ENCODE results near the gene CD93.

CD93 gene

DNA sequence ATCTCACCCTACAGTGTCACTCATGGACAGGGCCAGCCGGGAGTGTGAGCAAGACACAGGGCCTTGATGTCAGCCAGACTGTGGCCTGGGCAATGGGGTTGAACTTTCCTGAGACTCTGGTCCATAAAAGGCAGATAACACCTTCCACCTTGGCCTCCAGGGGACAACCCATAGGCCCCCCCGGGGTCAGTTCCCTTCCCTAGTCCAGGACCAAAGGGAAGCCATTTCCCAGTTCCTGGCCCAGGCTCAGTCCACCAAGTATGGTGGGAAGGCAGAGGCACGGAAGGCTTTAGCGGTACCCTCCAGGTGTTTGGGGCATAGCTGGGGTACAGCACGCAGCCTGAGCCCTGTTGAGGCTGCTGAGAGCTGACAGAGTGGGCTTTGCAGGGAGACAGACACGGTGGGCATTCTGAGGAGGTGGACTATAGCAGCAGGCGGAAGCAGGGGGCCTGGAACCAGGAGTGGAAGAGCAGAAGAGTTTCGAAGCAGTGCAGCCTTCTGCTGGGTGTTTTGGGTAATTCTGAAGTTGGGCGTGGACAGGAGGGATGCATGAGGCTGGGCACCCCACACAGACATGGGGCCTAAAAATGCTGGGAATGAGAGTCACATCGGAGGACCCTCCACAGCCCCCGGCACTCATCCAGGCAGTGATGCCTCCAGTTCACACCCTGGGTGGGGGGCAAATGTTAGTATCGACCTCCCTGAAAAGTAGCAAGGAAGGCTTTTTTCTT lies 43.9 kb upstream of the CD93 start:
- Histone ChIP-seq H4K20me1 (ENCODE audit: insufficient read depth, low read length, poor library complexity, severe bottlenecking) (no peaks in the 10 kb centered on the region), H3K79me2 (ENCODE audit: insufficient read depth, low read length) (no peaks in the 10 kb centered on the region), H3K4me3 (ENCODE audit: low read length, poor library complexity, severe bottlenecking) (no peak overlapping the region), H3K9me3 (ENCODE audit: insufficient read depth, low read depth, low read length) (no peaks in the 10 kb centered on the region), H3K4me1 (ENCODE audit: insufficient read depth, low read length, poor library complexity, severe bottlenecking) (peaks cover 15% of the 10 kb centered on the region), H3K9ac (ENCODE audit: low read depth, low read length, poor library complexity, severe bottlenecking) (no peak overlapping the region), H3K9me2 (replicated peaks; ENCODE audit: low read depth, low read length) (no peaks in the 10 kb centered on the region), H3K27me3 (ENCODE audit: insufficient read depth, low read length, poor library complexity, severe bottlenecking) (no peaks in the 10 kb centered on the region), H3F3A (ENCODE audit: low read depth) (no peaks in the 10 kb centered on the region), H3K4me2 (ENCODE audit: low read depth, low read length, poor library complexity, severe bottlenecking) (no peak overlapping the region), H3K36me3 (ENCODE audit: insufficient read depth, low read length) (no peaks in the 10 kb centered on the region), H2AFZ (ENCODE audit: low read length) (no peak overlapping the region)
- TF ChIP-seq, protein P1, sequence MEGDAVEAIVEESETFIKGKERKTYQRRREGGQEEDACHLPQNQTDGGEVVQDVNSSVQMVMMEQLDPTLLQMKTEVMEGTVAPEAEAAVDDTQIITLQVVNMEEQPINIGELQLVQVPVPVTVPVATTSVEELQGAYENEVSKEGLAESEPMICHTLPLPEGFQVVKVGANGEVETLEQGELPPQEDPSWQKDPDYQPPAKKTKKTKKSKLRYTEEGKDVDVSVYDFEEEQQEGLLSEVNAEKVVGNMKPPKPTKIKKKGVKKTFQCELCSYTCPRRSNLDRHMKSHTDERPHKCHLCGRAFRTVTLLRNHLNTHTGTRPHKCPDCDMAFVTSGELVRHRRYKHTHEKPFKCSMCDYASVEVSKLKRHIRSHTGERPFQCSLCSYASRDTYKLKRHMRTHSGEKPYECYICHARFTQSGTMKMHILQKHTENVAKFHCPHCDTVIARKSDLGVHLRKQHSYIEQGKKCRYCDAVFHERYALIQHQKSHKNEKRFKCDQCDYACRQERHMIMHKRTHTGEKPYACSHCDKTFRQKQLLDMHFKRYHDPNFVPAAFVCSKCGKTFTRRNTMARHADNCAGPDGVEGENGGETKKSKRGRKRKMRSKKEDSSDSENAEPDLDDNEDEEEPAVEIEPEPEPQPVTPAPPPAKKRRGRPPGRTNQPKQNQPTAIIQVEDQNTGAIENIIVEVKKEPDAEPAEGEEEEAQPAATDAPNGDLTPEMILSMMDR (conservative IDR thresholded peaks at IDR 0.05; ENCODE audit: low read length): no peak
- TF ChIP-seq EZH2phosphoT487 (IDR thresholded peaks at IDR 0.05; ENCODE audit: borderline replicate concordance): no peak

DNA sequence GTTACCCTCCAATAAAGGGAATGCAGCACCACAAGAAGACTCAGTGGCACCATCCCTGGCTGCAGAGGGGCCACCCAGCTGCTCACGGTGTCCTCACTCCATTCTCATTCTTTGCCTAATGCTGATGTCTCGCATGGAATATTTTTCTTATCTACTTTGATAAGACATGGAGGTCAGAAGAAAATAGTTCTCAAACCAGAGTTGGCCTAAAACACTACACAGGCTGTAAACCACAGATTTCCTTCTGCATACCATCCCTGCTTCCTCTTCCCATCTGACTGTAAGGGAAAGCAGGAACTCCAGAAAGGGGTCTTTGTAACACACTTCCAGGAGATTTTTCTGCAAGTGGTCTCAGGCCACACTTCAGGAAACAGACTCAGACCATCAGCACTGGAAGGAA lies 43.1 kb upstream of the CD93 start:
- no peaks in the 10 kb centered on the region for H4K20me1 ChIP-seq (ENCODE audit: insufficient read depth, low read length, poor library complexity, severe bottlenecking)
- no peaks in the 10 kb centered on the region for H3K9me2 ChIP-seq (replicated peaks; ENCODE audit: low read depth, low read length)
- H3K4me1 ChIP-seq (ENCODE audit: insufficient read depth, low read length, poor library complexity, severe bottlenecking): peaks cover 22% of the 10 kb centered on the region
- no peak overlapping the region for H3K4me2 ChIP-seq (ENCODE audit: low read depth, low read length, poor library complexity, severe bottlenecking)
- H3K27me3 ChIP-seq (ENCODE audit: insufficient read depth, low read length, poor library complexity, severe bottlenecking): no peaks in the 10 kb centered on the region
- no peaks in the 10 kb centered on the region for H3F3A ChIP-seq (ENCODE audit: low read depth)
- no peaks in the 10 kb centered on the region for H3K79me2 ChIP-seq (ENCODE audit: insufficient read depth, low read length)
- H2AFZ ChIP-seq (ENCODE audit: low read length): no peak overlapping the region
- no peaks in the 10 kb centered on the region for H3K36me3 ChIP-seq (ENCODE audit: insufficient read depth, low read length)
- H3K9me3 ChIP-seq (ENCODE audit: insufficient read depth, low read depth, low read length): no peaks in the 10 kb centered on the region
- TF ChIP-seq EZH2phosphoT487 (IDR thresholded peaks at IDR 0.05; ENCODE audit: borderline replicate concordance): no peak
- TF ChIP-seq, protein P1 (conservative IDR thresholded peaks at IDR 0.05; ENCODE audit: low read length): no peak
- no peak overlapping the region for H3K9ac ChIP-seq (ENCODE audit: low read depth, low read length, poor library complexity, severe bottlenecking)
- H3K4me3 ChIP-seq (ENCODE audit: low read length, poor library complexity, severe bottlenecking): no peak overlapping the region

DNA sequence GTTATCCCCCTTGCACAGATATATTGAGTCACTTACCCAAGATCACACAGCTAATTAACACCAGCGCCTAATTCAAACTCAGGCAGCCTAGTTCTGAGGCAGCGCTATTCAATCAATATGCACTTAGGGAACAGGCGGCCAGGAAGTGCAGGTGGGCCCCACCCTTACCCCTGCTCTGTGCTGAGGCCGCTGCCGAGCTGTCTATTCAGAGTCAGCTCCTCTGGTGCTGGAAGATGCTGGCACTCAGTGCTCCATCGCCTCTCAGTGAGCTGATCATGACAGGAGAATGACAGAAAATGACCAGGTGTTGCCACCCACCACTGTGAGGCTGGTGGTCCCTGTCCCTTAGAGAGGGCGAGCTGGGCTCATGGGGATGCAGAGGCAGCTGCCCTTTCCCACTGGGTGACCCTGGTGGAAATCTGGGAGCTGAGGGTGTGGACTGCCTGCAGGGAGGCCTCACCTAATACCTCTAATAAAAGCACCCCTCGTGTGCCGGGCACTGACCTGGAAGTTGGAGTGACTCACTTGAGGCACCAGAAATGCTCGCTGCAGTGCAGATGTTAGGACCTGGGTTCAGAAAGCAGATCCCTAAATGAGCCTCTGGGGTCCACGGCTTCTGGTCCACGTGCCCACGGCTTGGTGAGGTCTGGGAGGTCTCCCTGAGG lies 42.5 kb upstream of the CD93 start:
- no peaks in the 10 kb centered on the region for H3F3A ChIP-seq (ENCODE audit: low read depth)
- TF ChIP-seq, protein P1 (conservative IDR thresholded peaks at IDR 0.05; ENCODE audit: low read length): no peak
- no peak for TF ChIP-seq EZH2phosphoT487 (IDR thresholded peaks at IDR 0.05; ENCODE audit: borderline replicate concordance)
- H4K20me1 ChIP-seq (ENCODE audit: insufficient read depth, low read length, poor library complexity, severe bottlenecking): no peaks in the 10 kb centered on the region
- no peak overlapping the region for H3K9ac ChIP-seq (ENCODE audit: low read depth, low read length, poor library complexity, severe bottlenecking)
- H3K4me3 ChIP-seq (ENCODE audit: low read length, poor library complexity, severe bottlenecking): no peak overlapping the region
- H3K9me2 ChIP-seq (replicated peaks; ENCODE audit: low read depth, low read length): no peaks in the 10 kb centered on the region
- H3K4me1 ChIP-seq (ENCODE audit: insufficient read depth, low read length, poor library complexity, severe bottlenecking): peaks cover 24% of the 10 kb centered on the region
- no peak overlapping the region for H2AFZ ChIP-seq (ENCODE audit: low read length)
- no peak overlapping the region for H3K4me2 ChIP-seq (ENCODE audit: low read depth, low read length, poor library complexity, severe bottlenecking)
- no peaks in the 10 kb centered on the region for H3K9me3 ChIP-seq (ENCODE audit: insufficient read depth, low read depth, low read length)
- no peaks in the 10 kb centered on the region for H3K79me2 ChIP-seq (ENCODE audit: insufficient read depth, low read length)
- no peaks in the 10 kb centered on the region for H3K27me3 ChIP-seq (ENCODE audit: insufficient read depth, low read length, poor library complexity, severe bottlenecking)
- H3K36me3 ChIP-seq (ENCODE audit: insufficient read depth, low read length): no peaks in the 10 kb centered on the region

Measured in Loucy (cell line).